ENCODE measurements around the gene CEP152.

Gene CEP152

DNA sequence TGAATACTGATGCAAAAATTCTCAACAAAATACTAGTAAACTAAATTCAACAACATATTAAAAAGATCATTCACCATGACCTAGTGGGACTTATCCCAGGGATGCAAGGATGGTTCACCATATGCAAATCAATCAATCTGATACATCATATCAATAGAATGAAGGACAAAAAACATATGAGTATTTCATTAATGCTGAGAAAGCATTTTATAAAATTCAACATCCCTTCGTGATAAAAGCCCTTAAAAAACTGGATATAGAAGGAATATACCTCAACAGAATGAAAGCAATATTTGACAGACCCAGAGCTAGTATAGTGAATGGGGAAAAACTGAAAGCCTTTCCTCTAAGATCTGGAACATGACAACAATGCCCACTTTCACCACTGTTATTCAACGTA is 122.4 kb downstream of the CEP152 start:
- TF ChIP-seq GATA3 (IDR thresholded peaks at IDR 0.05; ENCODE audit: low read depth, low read length), result no peak
